B cell (primary cell): Measurements from ENCODE around the gene C12orf57. TPM values are rescaled to one million over a fixed set of nuclear protein-coding genes. Genes with fewer than 3 reads are reported as not detected.

Experiments
- ATAC-seq: fragments of 200-7000 bp; cut with Tn5 transposase; one replicate; pipeline ENCODE4 v1.10.0; 2021; ENCODE audit warnings: low read depth, mild to moderate bottlenecking, moderate number of reproducible peaks, moderate library complexity
- CTCF ChIA-PET: fragments of 350-600 bp; sonication (Branson Sonifier 250); formaldehyde crosslinking; loops from one replicate; lab custom pipeline; 2021; ENCODE audit warnings: antibody characterized with exemption, inconsistent platforms; lab: Charles Lee
- POLR2A ChIA-PET: fragments of 350-600 bp; sonication (Branson Sonifier 250); formaldehyde crosslinking; loops from one replicate; lab custom pipeline; 2021; ENCODE audit warnings: antibody characterized with exemption; lab: Charles Lee
- DNase-seq: peaks from one replicate; pipeline ENCODE4 v3.0.0; 2013
- H2AFZ ChIP-seq: 2 replicates; pipeline ENCODE4 v1.6.1; 2012; ENCODE audit warnings: mild to moderate bottlenecking, low read depth, low read length; ENCODE audit not compliant: insufficient read depth, poor library complexity, severe bottlenecking
- H3K27ac ChIP-seq, 2 donors: 1 replicate in 1 of 2; 2 replicates in 1 of 2; pipeline ENCODE4 v1.5.1; 2012 to 2013; ENCODE audit warnings: low read length in 2 of 2, mild to moderate bottlenecking in 2 of 2, moderate library complexity in 1 of 2
- H3K27me3 ChIP-seq, 4 experiments: fragments of 200-600 bp in 1 of 4; sonication (generic) in 1 of 4; replicated peaks in 1 of 4; 1 replicate in 2 of 4; 2 replicates in 2 of 4; pipeline versions ENCODE4 v1.6.1 to v1.7.0; 2013 to 2016; ENCODE audit warnings: low read length in 3 of 4, mild to moderate bottlenecking in 2 of 4, mixed read lengths in 1 of 4, moderate library complexity in 1 of 4; ENCODE audit not compliant: insufficient read depth in 4 of 4, control insufficient read depth in 3 of 4; ENCODE audit errors: control extremely low read depth in 1 of 4
- H3K36me3 ChIP-seq, 2 experiments: replicated peaks in 1 of 2; 1 replicate in 1 of 2; 2 replicates in 1 of 2; pipeline versions ENCODE4 v1.6.1 to v1.7.1; 2013; ENCODE audit warnings: low read length in 1 of 2; ENCODE audit not compliant: insufficient read depth in 2 of 2, control insufficient read depth in 1 of 2; ENCODE audit errors: control extremely low read depth in 1 of 2, extremely low read depth in 1 of 2
- H3K4me1 ChIP-seq, 2 donors: fragments of 200-600 bp in 1 of 2; sonication (generic) in 1 of 2; 1 replicate in 1 of 2; 2 replicates in 1 of 2; pipeline versions ENCODE4 v1.5.1 to v1.6.1; 2013 to 2017; ENCODE audit warnings: low read length in 2 of 2; ENCODE audit not compliant: control insufficient read depth in 2 of 2, insufficient read depth in 2 of 2
- H3K4me2 ChIP-seq: replicated peaks from 2 replicates; pipeline ENCODE3; 2012; ENCODE audit warnings: mild to moderate bottlenecking, low read depth, low read length; ENCODE audit not compliant: poor library complexity, severe bottlenecking
- H3K4me3 ChIP-seq, 5 experiments: fragments of 200-600 bp in 1 of 5; sonication (generic) in 1 of 5; 1 replicate in 3 of 5; 2 replicates in 2 of 5; pipeline versions ENCODE4 v1.5.1 to v1.7.0; 2011 to 2016; ENCODE audit warnings: low read length in 4 of 5, mild to moderate bottlenecking in 4 of 5, low read depth in 2 of 5, control low read depth in 1 of 5, moderate library complexity in 1 of 5; ENCODE audit not compliant: insufficient read depth in 1 of 5; ENCODE audit errors: control extremely low read depth in 1 of 5, extremely low read depth in 1 of 5
- H3K79me2 ChIP-seq: fragments of 200-600 bp; sonication (generic); one replicate; pipeline ENCODE4 v1.6.0; 2016; ENCODE audit warnings: low read length; ENCODE audit not compliant: control insufficient read depth, insufficient read depth
- H3K9ac ChIP-seq: fragments of 200-600 bp; sonication (generic); 2 replicates; pipeline ENCODE4 v1.6.1; 2017; ENCODE audit warnings: mild to moderate bottlenecking, low read length, moderate library complexity
- H3K9me3 ChIP-seq, 3 donors: one replicate each; pipeline versions ENCODE4 v1.6.1 to v1.7.1; 2013; ENCODE audit warnings: low read length in 2 of 3; ENCODE audit not compliant: control insufficient read depth in 2 of 3, insufficient read depth in 1 of 3; ENCODE audit errors: control extremely low read depth in 1 of 3
- H4K20me1 ChIP-seq: 2 replicates; pipeline ENCODE4 v1.6.0; 2012; ENCODE audit warnings: mild to moderate bottlenecking, low read length; ENCODE audit not compliant: insufficient read depth, control insufficient read depth, poor library complexity, severe bottlenecking
- H3K27ac Mint-ChIP-seq: one replicate; pipeline ENCODE4 v1.8.0; 2021; ENCODE audit warnings: mixed read lengths
- H3K27me3 Mint-ChIP-seq: one replicate; pipeline ENCODE4 v1.8.0; 2021; ENCODE audit warnings: mixed read lengths
- H3K4me1 Mint-ChIP-seq: one replicate; pipeline ENCODE4 v1.8.0; 2021; ENCODE audit warnings: mixed read lengths
- H3K4me3 Mint-ChIP-seq: one replicate; pipeline ENCODE4 v1.8.0; 2021; ENCODE audit warnings: mixed read lengths
- H3K9me3 Mint-ChIP-seq: one replicate; pipeline ENCODE4 v1.8.0; 2022; ENCODE audit warnings: mixed read lengths; ENCODE audit not compliant: insufficient read depth
- EZH2 ChIP-seq: IDR thresholded peaks from 2 replicates; pipeline ENCODE4 v1.6.1; 2012; ENCODE audit warnings: borderline replicate concordance, low read depth, mild to moderate bottlenecking, moderate library complexity, low read length; ENCODE audit not compliant: insufficient read depth, poor library complexity, severe bottlenecking
- WGBS: methylation state at CpG from one replicate; pipeline ENCODE4 v1.1.5; 2013; ENCODE audit warnings: missing lambda C conversion rate; ENCODE audit not compliant: insufficient coverage; 5-methylcytosine and 5-hydroxymethylcytosine counted together
- intact Hi-C: fragments of 100-400 bp; cut with micrococcal nuclease; formaldehyde crosslinking; loops from one replicate; pipeline ENCODE4 v1.10.0; 2022
- polyA plus RNA-seq: library from polyadenylated mRNA; depleted of rRNA; stranded (reverse); fragments of >200 nt; gene quantifications from 2 replicates; pipeline ENCODE4 v1.2.3, GENCODE V29; 2012
- total RNA-seq, 2 donors: library from RNA; stranded (reverse); fragments of 120-200 nt in 1 of 2; gene quantifications; 1 replicate in 1 of 2; 2 replicates in 1 of 2; pipeline versions ENCODE4 v1.2.3 to v1.2.4, GENCODE V29; 2013 to 2022
- TF ChIP-seq, protein P1 (sequence below): fragments of 200-600 bp; IDR thresholded peaks from one replicate; pipeline ENCODE4 v1.8.0; 2022; ENCODE audit warnings: antibody characterized with exemption, mild to moderate bottlenecking

The C12orf57 gene
- total and polyA plus RNA-seq, 2 donors (not counting 1 experiment from before 2014, with no cell fraction given), result 90.9 to 460 TPM

GRCh38 chr12:6980075-6980474 is 36.3 kb downstream of the C12orf57 start:
- Histone ChIP-seq H3K27ac (no peak overlapping the region), H3K4me2 (no peak overlapping the region), H3K9me3 (no peaks in the 10 kb centered on the region), H4K20me1 (peaks cover 5% of the 10 kb centered on the region), H3K9ac (no peak overlapping the region), H3K4me1 (no peaks in the 10 kb centered on the region), H3K27me3 (no peaks in the 10 kb centered on the region), H3K79me2 (peaks cover 5% of the 10 kb centered on the region), H3K36me3 (peaks cover 1 to 71% of the 10 kb centered on the region in 2 experiments), H3K4me3 (no peak overlapping the region), H2AFZ (no peak overlapping the region)
- Mint-ChIP-seq H3K27me3 (no peaks in the 10 kb centered on the region), H3K4me1 (no peaks in the 10 kb centered on the region), H3K9me3 (no peaks in the 10 kb centered on the region), H3K27ac (no peak overlapping the region), H3K4me3 (no peak overlapping the region)
- CTCF ChIA-PET, result no interaction called here
- no peak for TF ChIP-seq EZH2
- TF ChIP-seq, protein P1, sequence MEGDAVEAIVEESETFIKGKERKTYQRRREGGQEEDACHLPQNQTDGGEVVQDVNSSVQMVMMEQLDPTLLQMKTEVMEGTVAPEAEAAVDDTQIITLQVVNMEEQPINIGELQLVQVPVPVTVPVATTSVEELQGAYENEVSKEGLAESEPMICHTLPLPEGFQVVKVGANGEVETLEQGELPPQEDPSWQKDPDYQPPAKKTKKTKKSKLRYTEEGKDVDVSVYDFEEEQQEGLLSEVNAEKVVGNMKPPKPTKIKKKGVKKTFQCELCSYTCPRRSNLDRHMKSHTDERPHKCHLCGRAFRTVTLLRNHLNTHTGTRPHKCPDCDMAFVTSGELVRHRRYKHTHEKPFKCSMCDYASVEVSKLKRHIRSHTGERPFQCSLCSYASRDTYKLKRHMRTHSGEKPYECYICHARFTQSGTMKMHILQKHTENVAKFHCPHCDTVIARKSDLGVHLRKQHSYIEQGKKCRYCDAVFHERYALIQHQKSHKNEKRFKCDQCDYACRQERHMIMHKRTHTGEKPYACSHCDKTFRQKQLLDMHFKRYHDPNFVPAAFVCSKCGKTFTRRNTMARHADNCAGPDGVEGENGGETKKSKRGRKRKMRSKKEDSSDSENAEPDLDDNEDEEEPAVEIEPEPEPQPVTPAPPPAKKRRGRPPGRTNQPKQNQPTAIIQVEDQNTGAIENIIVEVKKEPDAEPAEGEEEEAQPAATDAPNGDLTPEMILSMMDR, result no peak
- DNase-seq (no peak), ATAC-seq (no peak)
- intact Hi-C loops, result no loop called here
- POLR2A ChIA-PET, result no interaction called here
- 100% methylated on average over 3 of the region's 4 CpGs for WGBS

GRCh38 chr12:6980740-6981139 is 36.9 kb downstream of the C12orf57 start:
- H3K9me3 ChIP-seq, result no peaks in the 10 kb centered on the region
- no peaks in the 10 kb centered on the region for H3K27me3 ChIP-seq
- no peak overlapping the region for H3K27ac ChIP-seq
- H3K4me1 ChIP-seq, result no peaks in the 10 kb centered on the region
- Mint-ChIP-seq H3K4me3 (no peak overlapping the region), H3K27ac (no peak overlapping the region), H3K9me3 (no peaks in the 10 kb centered on the region), H3K4me1 (no peaks in the 10 kb centered on the region), H3K27me3 (no peaks in the 10 kb centered on the region)
- ATAC-seq (no peak), DNase-seq (no peak)
- no peak for TF ChIP-seq EZH2
- TF ChIP-seq, protein P1, result no peak
- H3K9ac ChIP-seq, result no peak overlapping the region
- no peak overlapping the region for H3K4me2 ChIP-seq
- intact Hi-C loops, result no loop called here
- CTCF ChIA-PET, result no interaction called here
- no peak overlapping the region for H2AFZ ChIP-seq
- POLR2A ChIA-PET, result no interaction called here
- H3K4me3 ChIP-seq, result no peak overlapping the region
- peaks cover 5% of the 10 kb centered on the region for H3K79me2 ChIP-seq
- peaks cover 5% of the 10 kb centered on the region for H4K20me1 ChIP-seq
- H3K36me3 ChIP-seq, result peaks cover under 1 to 66% of the 10 kb centered on the region in 2 experiments
